HCT116 (cell line): ENCODE data around the gene SIK1. TPM values are rescaled to one million over a fixed set of nuclear protein-coding genes. Genes with fewer than 3 reads are reported as not detected.
"Not testable (repeated sequence)": the region's sequence is repeated elsewhere in the genome, so short reads cannot be mapped to it uniquely, and the experiment has no call there.

ENCODE experiments used
- ATAC-seq: fragments of 200-7000 bp; cut with Tn5 transposase; 2 replicates; pipeline ENCODE4 v1.9.1; 2020; ENCODE audit warnings: mild to moderate bottlenecking, moderate library complexity
- BruUV-seq: library from RNA; stranded (reverse); fragments of 400-500 nt; replicated peaks from 2 replicates; lab custom pipeline; 2021; lab: Mats Ljungman, UMichigan
- CTCF ChIA-PET: fragments of 300-600 bp; sonication (Branson Sonifier 250); formaldehyde crosslinking; loops from one replicate; lab custom pipeline; 2021; ENCODE audit warnings: antibody characterized with exemption; lab: Charles Lee
- POLR2A ChIA-PET: fragments of 300-600, 350-600 bp; sonication (Branson Sonifier 250); formaldehyde crosslinking; loops from one replicate; lab custom pipeline; 2021; ENCODE audit warnings: antibody characterized with exemption; lab: Charles Lee
- RAD21 ChIA-PET, 2 experiments: fragments of 300-600 bp; sonication (Branson Sonifier 250); formaldehyde crosslinking; loops; one replicate each; lab custom pipeline; 2023; ENCODE audit warnings: low total read pairs in 2 of 2; ENCODE audit not compliant: uncharacterized antibody in 2 of 2, unreplicated experiment in 2 of 2, low non-redundant PET in 1 of 2; lab: Charles Lee
- DNase-seq: peaks from one replicate; pipeline ENCODE4 v3.0.0-alpha.2; 2010; ENCODE audit warnings: low read depth, low spot score
- H2AFZ ChIP-seq: fragments of 200-600 bp; shearing (Covaris generic), sonication (generic); 2 replicates; pipeline ENCODE4 v1.6.1; 2017; ENCODE audit warnings: low read depth, mixed run types, mixed read lengths, antibody characterized with exemption, low read length; ENCODE audit not compliant: poor library complexity, severe bottlenecking
- H3K27ac ChIP-seq: 2 replicates; pipeline ENCODE4 v1.5.1; 2012; ENCODE audit warnings: low read depth, low read length
- H3K27me3 ChIP-seq: fragments of 200-600 bp; sonication (generic); 2 replicates; pipeline ENCODE4 v1.6.1; 2016; ENCODE audit warnings: mixed run types, low read length, mixed read lengths; ENCODE audit not compliant: insufficient read depth
- H3K36me3 ChIP-seq, 2 experiments: fragments of 200-500 bp in 1 of 2; fragments of 200-600 bp in 1 of 2; sonication (Bioruptor generic) in 1 of 2; sonication (generic) in 1 of 2; 2 replicates each; pipeline versions ENCODE4 v1.5.1 to v1.6.1; 2014 to 2016; ENCODE audit warnings: low read length in 2 of 2, inconsistent platforms in 1 of 2, mixed read lengths in 1 of 2, mixed run types in 1 of 2; ENCODE audit not compliant: insufficient read depth in 2 of 2, control insufficient read depth in 1 of 2
- H3K4me1 ChIP-seq, 2 experiments: fragments of 200-600 bp in 1 of 2; sonication (generic) in 1 of 2; 2 replicates each; pipeline versions ENCODE4 v1.5.1 to v1.6.1; 2012 to 2017; ENCODE audit warnings: low read length in 2 of 2, inconsistent platforms in 1 of 2, mild to moderate bottlenecking in 1 of 2, mixed read lengths in 1 of 2, mixed run types in 1 of 2, moderate library complexity in 1 of 2; ENCODE audit not compliant: insufficient read depth in 2 of 2, control insufficient read depth in 1 of 2
- H3K4me2 ChIP-seq: fragments of 200-600 bp; sonication (generic); 2 replicates; pipeline ENCODE4 v1.6.1; 2017; ENCODE audit warnings: mixed run types, low read length, mixed read lengths
- H3K4me3 ChIP-seq, 2 experiments: fragments of 200-600 bp in 1 of 2; sonication (generic) in 1 of 2; replicated peaks in 1 of 2; 2 replicates each; pipeline ENCODE4 v1.5.1; 2011 to 2016; ENCODE audit warnings: low read length in 2 of 2, control low read depth in 1 of 2, low read depth in 1 of 2, mild to moderate bottlenecking in 1 of 2, mixed read lengths in 1 of 2, mixed run types in 1 of 2
- H3K79me2 ChIP-seq: fragments of 200-600 bp; sonication (generic); 2 replicates; pipeline ENCODE4 v1.6.1; 2017; ENCODE audit warnings: mild to moderate bottlenecking, mixed run types, low read length, moderate library complexity, mixed read lengths; ENCODE audit not compliant: insufficient read depth
- H3K9ac ChIP-seq: fragments of 200-600 bp; sonication (generic); 2 replicates; pipeline ENCODE4 v1.6.1; 2016; ENCODE audit warnings: low read length, mixed read lengths
- H3K9me2 ChIP-seq: fragments of 200-600 bp; sonication (generic), shearing (Covaris generic); 2 replicates; pipeline ENCODE4 v1.6.1; 2017; ENCODE audit warnings: mixed run types, mild to moderate bottlenecking, moderate library complexity; ENCODE audit not compliant: insufficient read depth
- H3K9me3 ChIP-seq, 2 experiments: fragments of 200-500 bp in 1 of 2; fragments of 200-600 bp in 1 of 2; sonication (Bioruptor generic) in 1 of 2; sonication (generic) in 1 of 2; 2 replicates each; pipeline ENCODE4 v1.6.1; 2014 to 2017; ENCODE audit warnings: low read length in 2 of 2, mixed read lengths in 2 of 2, inconsistent platforms in 1 of 2, low read depth in 1 of 2, mild to moderate bottlenecking in 1 of 2, mixed run types in 1 of 2, moderate library complexity in 1 of 2; ENCODE audit not compliant: control insufficient read depth in 1 of 2, insufficient read depth in 1 of 2
- H4K20me1 ChIP-seq: fragments of 200-600 bp; sonication (generic), shearing (Covaris generic); 2 replicates; pipeline ENCODE4 v1.6.1; 2017; ENCODE audit warnings: mixed run types, mild to moderate bottlenecking, moderate library complexity; ENCODE audit not compliant: insufficient read depth
- intact Hi-C: fragments of 100-400 bp; cut with micrococcal nuclease; formaldehyde crosslinking; loops from 2 replicates; pipeline ENCODE4 v1.10.0; 2022
- total RNA-seq: library from RNA; stranded (reverse); gene quantifications from one replicate; pipeline ENCODE4 v1.2.1, GENCODE V29; 2021; ENCODE audit not compliant: unreplicated experiment

The SIK1 gene
- total RNA-seq, 1 experiment from 2014 or later: 14.7 TPM

- ATAC-seq, BruUV-seq, H3K79me2 ChIP-seq: not testable (repeated sequence)
Observed at GRCh38 chr21:43426004-43426403, 927 bp downstream of the SIK1 start.

GRCh38 chr21:43419475-43419874, 7.5 kb downstream of the SIK1 start:
- H4K20me1 ChIP-seq, RAD21 ChIA-PET, BruUV-seq, H2AFZ ChIP-seq, DNase-seq, H3K9ac ChIP-seq, H3K27me3 ChIP-seq, H3K79me2 ChIP-seq, H3K9me2 ChIP-seq, H3K4me2 ChIP-seq, CTCF ChIA-PET, H3K4me3 ChIP-seq, H3K36me3 ChIP-seq, H3K9me3 ChIP-seq, intact Hi-C loops, H3K27ac ChIP-seq, H3K4me1 ChIP-seq, POLR2A ChIA-PET: not testable (repeated sequence)
- peak; percentile 50; the same call in 1 of the 2 replicates for ATAC-seq

More at GRCh38 chr21:43426004-43426403, 927 bp downstream of the SIK1 start:
- DNase-seq, H3K9me2 ChIP-seq, H3K4me1 ChIP-seq, RAD21 ChIA-PET, H3K27me3 ChIP-seq, POLR2A ChIA-PET, H3K36me3 ChIP-seq, H3K9ac ChIP-seq, H3K9me3 ChIP-seq, H3K4me2 ChIP-seq, intact Hi-C loops, H4K20me1 ChIP-seq, H3K27ac ChIP-seq, CTCF ChIA-PET, H3K4me3 ChIP-seq, H2AFZ ChIP-seq: not testable (repeated sequence)

- H4K20me1 ChIP-seq, H3K9ac ChIP-seq, H3K9me2 ChIP-seq, H3K27me3 ChIP-seq, RAD21 ChIA-PET, intact Hi-C loops, POLR2A ChIA-PET, H3K9me3 ChIP-seq, BruUV-seq, H3K4me2 ChIP-seq, H3K27ac ChIP-seq, H3K36me3 ChIP-seq, CTCF ChIA-PET, ATAC-seq, DNase-seq, H3K79me2 ChIP-seq, H3K4me1 ChIP-seq, H2AFZ ChIP-seq, H3K4me3 ChIP-seq: not testable (repeated sequence)
Observed at GRCh38 chr21:43414576-43414975, 12.4 kb downstream of the SIK1 start.

- H3K4me1 ChIP-seq: not testable (repeated sequence)
Observed at GRCh38 chr21:43412020-43412788, 14.7 kb downstream of the SIK1 start.

More at GRCh38 chr21:43412020-43412788, 14.7 kb downstream of the SIK1 start:
- H2AFZ ChIP-seq, H3K9me3 ChIP-seq, BruUV-seq, H3K36me3 ChIP-seq, H3K79me2 ChIP-seq, CTCF ChIA-PET, POLR2A ChIA-PET, H3K9me2 ChIP-seq, H3K4me3 ChIP-seq, H3K27ac ChIP-seq, H4K20me1 ChIP-seq, H3K4me2 ChIP-seq, DNase-seq, RAD21 ChIA-PET, intact Hi-C loops, H3K9ac ChIP-seq, H3K27me3 ChIP-seq: not testable (repeated sequence)
- ATAC-seq: peak; percentile 77
